Nephron (organoid): ENCODE results near the gene GRID2IP.
A peak's percentile ranks its signal among the peaks of the same experiment; 100 is the strongest.

Source experiments
- H3K27ac Mint-ChIP-seq, 3 experiments: 2 replicates each; pipeline ENCODE4 v1.8.0; 2020; ENCODE audit warnings: mixed read lengths in 3 of 3, mild to moderate bottlenecking in 2 of 3, moderate library complexity in 1 of 3
- H3K27me3 Mint-ChIP-seq: 2 replicates; pipeline ENCODE4 v1.8.0; 2021; ENCODE audit warnings: low read depth, mild to moderate bottlenecking, moderate library complexity, mixed read lengths
- H3K36me3 Mint-ChIP-seq: 2 replicates; pipeline ENCODE4 v1.8.0; 2020; ENCODE audit warnings: low read depth, mixed read lengths
- H3K4me1 Mint-ChIP-seq: 2 replicates; pipeline ENCODE4 v1.8.0; 2020; ENCODE audit warnings: mixed read lengths
- H3K4me3 Mint-ChIP-seq, 3 experiments: 2 replicates each; pipeline ENCODE4 v1.8.0; 2020; ENCODE audit warnings: mild to moderate bottlenecking in 3 of 3, mixed read lengths in 3 of 3, moderate library complexity in 2 of 3
- H3K9me3 Mint-ChIP-seq: 2 replicates; pipeline ENCODE4 v1.8.0; 2020; ENCODE audit warnings: mixed read lengths
- TF ChIP-seq, protein P1 (sequence below), 3 experiments: fragments of 200-600 bp; sonication (generic); IDR thresholded peaks; one replicate each; pipeline ENCODE4 v1.5.0; 2021; ENCODE audit warnings: antibody characterized with exemption in 3 of 3; ENCODE audit not compliant: unreplicated experiment in 3 of 3

The GRID2IP gene

DNA sequence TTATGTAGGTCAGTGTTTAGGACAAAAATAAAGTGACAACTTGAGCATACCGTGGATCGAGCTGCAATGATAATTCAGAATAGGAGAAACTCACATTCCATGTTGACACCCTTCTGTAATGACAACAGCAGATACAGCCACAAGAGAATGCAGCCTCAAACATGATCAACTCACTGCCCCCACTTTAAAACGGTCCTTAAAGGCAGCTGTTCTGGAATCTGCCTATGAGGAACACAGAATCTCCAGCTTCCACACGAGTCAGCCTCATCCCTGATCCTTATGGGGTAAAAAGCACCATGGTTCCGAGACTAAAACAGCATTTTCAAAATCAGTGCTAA is 71.0 kb downstream of the GRID2IP start:
- TF ChIP-seq, protein P1, sequence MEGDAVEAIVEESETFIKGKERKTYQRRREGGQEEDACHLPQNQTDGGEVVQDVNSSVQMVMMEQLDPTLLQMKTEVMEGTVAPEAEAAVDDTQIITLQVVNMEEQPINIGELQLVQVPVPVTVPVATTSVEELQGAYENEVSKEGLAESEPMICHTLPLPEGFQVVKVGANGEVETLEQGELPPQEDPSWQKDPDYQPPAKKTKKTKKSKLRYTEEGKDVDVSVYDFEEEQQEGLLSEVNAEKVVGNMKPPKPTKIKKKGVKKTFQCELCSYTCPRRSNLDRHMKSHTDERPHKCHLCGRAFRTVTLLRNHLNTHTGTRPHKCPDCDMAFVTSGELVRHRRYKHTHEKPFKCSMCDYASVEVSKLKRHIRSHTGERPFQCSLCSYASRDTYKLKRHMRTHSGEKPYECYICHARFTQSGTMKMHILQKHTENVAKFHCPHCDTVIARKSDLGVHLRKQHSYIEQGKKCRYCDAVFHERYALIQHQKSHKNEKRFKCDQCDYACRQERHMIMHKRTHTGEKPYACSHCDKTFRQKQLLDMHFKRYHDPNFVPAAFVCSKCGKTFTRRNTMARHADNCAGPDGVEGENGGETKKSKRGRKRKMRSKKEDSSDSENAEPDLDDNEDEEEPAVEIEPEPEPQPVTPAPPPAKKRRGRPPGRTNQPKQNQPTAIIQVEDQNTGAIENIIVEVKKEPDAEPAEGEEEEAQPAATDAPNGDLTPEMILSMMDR (IDR thresholded peaks at IDR 0.05; ENCODE audit: unreplicated experiment in 3 of 3), result no peak
- Mint-ChIP-seq H3K27ac (peak overlapping the region; percentile 9 to 41 (median 10)), H3K4me3 (peak overlapping the region in 2 of 3 experiments; percentile 65 to 87), H3K9me3 (peaks cover 6% of the 10 kb centered on the region), H3K4me1 (peaks cover 60% of the 10 kb centered on the region), H3K27me3 (peaks cover 5% of the 10 kb centered on the region), H3K36me3 (peaks cover 24% of the 10 kb centered on the region)

DNA sequence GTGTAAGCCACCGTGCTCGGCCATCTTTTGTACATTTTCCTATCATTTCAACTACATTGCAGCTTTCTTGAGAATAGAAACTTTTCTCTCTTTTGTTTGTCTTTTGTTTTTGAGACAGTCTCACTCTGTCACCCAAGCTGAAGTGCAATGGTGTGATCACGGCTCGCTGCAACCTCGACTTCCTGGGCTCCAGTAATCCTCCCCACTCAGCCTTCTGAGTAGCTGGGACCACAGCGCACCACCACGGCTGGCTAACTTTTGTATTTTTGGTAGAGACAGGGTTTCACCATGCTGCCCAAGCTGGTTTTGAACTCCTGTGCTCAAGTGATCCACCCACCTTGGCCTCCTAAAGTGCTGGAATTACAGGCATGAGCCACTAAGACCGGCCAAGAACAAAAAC is 72.2 kb downstream of the GRID2IP start:
- H3K9me3 Mint-ChIP-seq, result no peaks in the 10 kb centered on the region
- peaks cover 57% of the 10 kb centered on the region for H3K4me1 Mint-ChIP-seq
- H3K36me3 Mint-ChIP-seq, result peaks cover 24% of the 10 kb centered on the region
- no peak overlapping the region for H3K27ac Mint-ChIP-seq
- TF ChIP-seq, protein P1 (IDR thresholded peaks at IDR 0.05; ENCODE audit: unreplicated experiment in 3 of 3), result no peak
- H3K27me3 Mint-ChIP-seq, result no peaks in the 10 kb centered on the region
- H3K4me3 Mint-ChIP-seq, result no peak overlapping the region

DNA sequence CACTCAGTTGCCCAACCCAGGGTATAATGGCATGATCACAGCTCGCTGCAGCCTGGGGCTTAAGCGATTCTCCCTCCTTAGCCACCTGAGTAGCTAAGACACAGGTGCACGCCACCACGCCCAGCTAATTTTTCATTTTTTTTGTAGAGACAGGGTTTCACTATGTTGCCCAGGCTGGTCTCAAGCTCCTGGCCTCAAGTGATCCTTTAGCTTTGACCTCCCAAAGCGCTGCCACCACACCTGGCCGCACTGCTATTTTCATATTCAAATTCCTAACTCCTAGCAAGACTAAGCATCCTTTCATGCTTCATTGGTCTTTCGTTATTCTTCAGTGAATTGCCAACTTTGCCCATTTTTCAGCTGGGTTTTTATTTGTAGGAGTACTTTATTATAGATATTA is 73.1 kb downstream of the GRID2IP start:
- Mint-ChIP-seq H3K27me3 (no peaks in the 10 kb centered on the region), H3K36me3 (peaks cover 25% of the 10 kb centered on the region), H3K4me1 (peaks cover 60% of the 10 kb centered on the region), H3K27ac (no peak overlapping the region), H3K4me3 (no peak overlapping the region), H3K9me3 (no peaks in the 10 kb centered on the region)
- TF ChIP-seq, protein P1 (IDR thresholded peaks at IDR 0.05; ENCODE audit: unreplicated experiment in 3 of 3), result no peak

DNA sequence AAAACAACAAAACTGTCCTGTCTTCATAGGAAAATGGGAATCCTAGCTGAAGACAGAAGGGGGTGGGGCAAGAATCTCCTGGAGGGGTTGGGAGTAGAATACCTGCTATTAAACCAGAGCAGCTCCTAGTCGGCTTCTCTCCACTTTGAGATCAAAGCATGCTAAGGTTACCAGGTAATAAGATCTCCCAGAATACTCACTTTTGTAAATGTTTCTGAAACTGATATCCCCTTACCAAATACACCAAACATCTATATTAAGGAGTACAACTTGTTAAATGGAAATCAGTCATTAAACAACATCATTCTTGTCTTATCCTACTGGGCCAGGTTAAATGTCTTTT is 74.0 kb downstream of the GRID2IP start:
- peaks cover 62% of the 10 kb centered on the region for H3K4me1 Mint-ChIP-seq

DNA sequence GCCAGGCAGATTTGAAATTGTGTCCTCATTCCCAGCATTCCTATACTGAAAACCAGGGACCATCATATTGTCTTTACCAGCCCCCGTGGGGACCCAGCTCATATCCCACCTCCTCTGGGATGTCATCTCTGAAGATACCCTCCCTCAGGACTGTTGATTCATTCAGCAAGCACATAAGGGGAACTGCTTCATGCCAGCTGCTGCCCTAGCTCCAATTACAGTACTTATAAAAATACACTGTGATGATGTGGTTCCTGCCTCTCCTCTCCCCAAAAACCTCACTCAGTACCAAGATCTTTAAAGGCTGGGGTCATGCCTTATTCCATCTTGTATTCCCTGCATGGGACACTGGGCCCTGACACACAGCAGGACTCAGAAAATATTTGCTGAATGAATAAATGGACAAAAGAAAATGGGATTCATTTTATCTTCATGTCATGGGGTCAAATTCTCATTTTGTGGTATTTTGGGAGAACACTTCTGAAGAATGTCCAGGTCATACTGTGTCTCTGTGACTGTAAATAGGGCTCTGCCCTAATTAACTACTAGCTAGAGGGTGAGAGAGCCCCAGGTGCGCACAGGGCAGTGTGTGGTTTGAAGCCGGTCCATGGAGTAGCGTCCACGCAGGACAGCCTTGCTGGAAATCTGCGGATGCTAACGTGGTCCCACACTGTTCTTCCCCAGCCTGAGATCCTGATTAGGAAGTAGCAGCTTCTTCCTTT is 74.5 kb downstream of the GRID2IP start:
- Mint-ChIP-seq H3K36me3 (peaks cover 34% of the 10 kb centered on the region), H3K4me1 (peaks cover 66% of the 10 kb centered on the region), H3K27ac (peak overlapping the region; percentile 40 to 55 (median 49))

More for the DNA sequence above, 74.0 kb downstream of the GRID2IP start:
- Mint-ChIP-seq H3K27ac (peak overlapping the region in 1 of 3 experiments; percentile 55), H3K27me3 (no peaks in the 10 kb centered on the region), H3K36me3 (peaks cover 29% of the 10 kb centered on the region), H3K4me3 (no peak overlapping the region), H3K9me3 (no peaks in the 10 kb centered on the region)
- TF ChIP-seq, protein P1 (IDR thresholded peaks at IDR 0.05; ENCODE audit: unreplicated experiment in 3 of 3), result no peak

More for the DNA sequence above, 74.5 kb downstream of the GRID2IP start:
- TF ChIP-seq, protein P1 (IDR thresholded peaks at IDR 0.05; ENCODE audit: unreplicated experiment in 3 of 3), result no peak
- H3K27me3 Mint-ChIP-seq, result no peaks in the 10 kb centered on the region
- H3K4me3 Mint-ChIP-seq, result peak overlapping the region in 1 of 3 experiments; percentile 38
- H3K9me3 Mint-ChIP-seq, result no peaks in the 10 kb centered on the region
